Measurements from ENCODE around the gene LCLAT1. TPM values are rescaled to one million over a fixed set of nuclear protein-coding genes. Genes with fewer than 3 reads are reported as not detected.

Gene LCLAT1
- total RNA-seq, 1 donor from 2014 or later: 41.0 TPM

DNA sequence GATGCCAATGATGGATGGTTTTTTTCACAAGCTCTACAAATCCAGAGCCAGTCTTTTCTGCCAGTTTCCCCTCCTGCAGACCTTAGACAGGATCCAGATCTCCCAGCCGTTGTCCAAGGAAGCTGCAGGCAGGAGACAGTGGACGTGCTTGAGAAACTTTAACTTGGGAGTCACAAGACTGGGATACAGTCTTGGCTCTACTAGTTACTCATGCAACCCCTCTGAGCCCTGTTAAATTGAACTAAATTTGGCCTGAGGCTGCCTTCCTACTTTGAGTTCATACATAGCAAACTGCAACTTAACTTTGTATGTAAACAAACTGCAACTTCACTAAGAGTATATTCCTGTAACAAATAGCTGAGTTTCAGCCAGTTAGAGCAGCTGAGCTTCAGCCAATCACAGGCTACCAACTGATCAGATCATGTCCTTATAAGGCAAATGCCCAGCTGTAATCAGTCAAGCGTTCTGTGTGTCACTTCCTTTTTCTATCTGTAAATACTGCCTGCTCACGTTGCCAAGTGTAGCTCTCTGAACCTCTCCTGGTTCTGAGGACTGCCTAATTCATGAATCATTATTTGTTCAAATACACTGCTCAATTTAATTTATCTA lies 219.3 kb downstream of the LCLAT1 start:
- TF ChIP-seq, protein P1, sequence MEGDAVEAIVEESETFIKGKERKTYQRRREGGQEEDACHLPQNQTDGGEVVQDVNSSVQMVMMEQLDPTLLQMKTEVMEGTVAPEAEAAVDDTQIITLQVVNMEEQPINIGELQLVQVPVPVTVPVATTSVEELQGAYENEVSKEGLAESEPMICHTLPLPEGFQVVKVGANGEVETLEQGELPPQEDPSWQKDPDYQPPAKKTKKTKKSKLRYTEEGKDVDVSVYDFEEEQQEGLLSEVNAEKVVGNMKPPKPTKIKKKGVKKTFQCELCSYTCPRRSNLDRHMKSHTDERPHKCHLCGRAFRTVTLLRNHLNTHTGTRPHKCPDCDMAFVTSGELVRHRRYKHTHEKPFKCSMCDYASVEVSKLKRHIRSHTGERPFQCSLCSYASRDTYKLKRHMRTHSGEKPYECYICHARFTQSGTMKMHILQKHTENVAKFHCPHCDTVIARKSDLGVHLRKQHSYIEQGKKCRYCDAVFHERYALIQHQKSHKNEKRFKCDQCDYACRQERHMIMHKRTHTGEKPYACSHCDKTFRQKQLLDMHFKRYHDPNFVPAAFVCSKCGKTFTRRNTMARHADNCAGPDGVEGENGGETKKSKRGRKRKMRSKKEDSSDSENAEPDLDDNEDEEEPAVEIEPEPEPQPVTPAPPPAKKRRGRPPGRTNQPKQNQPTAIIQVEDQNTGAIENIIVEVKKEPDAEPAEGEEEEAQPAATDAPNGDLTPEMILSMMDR (IDR thresholded peaks at IDR 0.05; ENCODE audit: borderline replicate concordance): no peak
- H3K27me3 ChIP-seq (ENCODE audit: low read depth): no peaks in the 10 kb centered on the region
- intact Hi-C loops (cut with micrococcal nuclease): no loop called here
- H3K4me3 ChIP-seq: no peak overlapping the region
- peaks cover 19% of the 10 kb centered on the region for H3K9me3 ChIP-seq (replicated peaks)
- H3K27ac ChIP-seq (replicated peaks): peak overlapping the region; percentile 20
- H3K4me1 ChIP-seq: peaks cover 18% of the 10 kb centered on the region
- DNase-seq: no peak
- H3K36me3 ChIP-seq: no peaks in the 10 kb centered on the region

DNA sequence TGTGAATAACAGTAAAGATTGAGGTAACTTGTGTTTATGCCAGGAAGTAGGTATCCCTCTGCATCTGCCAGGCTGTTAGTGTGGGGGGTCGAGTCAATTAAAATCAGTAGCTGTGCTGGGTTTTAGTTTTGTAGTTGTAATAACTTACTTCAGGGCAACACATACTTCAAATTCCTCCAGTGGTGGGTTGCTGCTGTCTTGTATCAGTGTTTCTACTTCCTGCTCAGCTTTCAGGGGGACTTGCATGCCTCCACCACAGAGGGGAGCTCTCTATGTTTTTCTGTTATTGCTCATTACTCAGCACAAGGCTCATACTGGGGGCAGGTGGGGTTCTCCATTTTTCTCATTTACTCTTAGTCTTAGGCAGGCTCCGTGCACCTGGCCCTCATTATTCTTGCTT lies 223.4 kb downstream of the LCLAT1 start:
- Histone ChIP-seq H3K27me3 (ENCODE audit: low read depth) (no peaks in the 10 kb centered on the region), H3K36me3 (no peaks in the 10 kb centered on the region), H3K27ac (replicated peaks) (no peak overlapping the region), H3K9me3 (replicated peaks) (peaks cover 19% of the 10 kb centered on the region), H3K4me3 (no peak overlapping the region), H3K4me1 (peaks cover 6% of the 10 kb centered on the region)
- TF ChIP-seq, protein P1 (IDR thresholded peaks at IDR 0.05; ENCODE audit: borderline replicate concordance): no peak
- intact Hi-C loops (cut with micrococcal nuclease): no loop called here
- no peak for DNase-seq

DNA sequence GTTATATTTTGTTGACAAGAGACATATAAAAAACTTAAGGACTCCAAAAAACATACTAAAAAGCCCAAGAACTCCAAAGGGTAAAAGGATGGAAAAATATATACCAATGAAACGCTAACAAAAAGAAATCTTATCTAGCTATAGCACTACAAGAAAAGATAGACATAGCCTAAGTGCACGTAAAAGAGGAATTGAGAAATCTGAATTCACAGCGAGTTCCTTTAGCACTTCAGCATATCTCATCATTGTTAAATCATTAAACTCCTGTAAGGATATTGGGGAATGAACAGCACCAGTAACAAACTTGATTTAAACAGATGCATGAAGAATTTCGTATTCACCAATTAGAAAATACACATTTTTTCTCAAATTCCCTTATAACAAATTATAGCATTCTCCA lies 226.1 kb downstream of the LCLAT1 start:
- Histone ChIP-seq H3K4me3 (no peak overlapping the region), H3K9me3 (replicated peaks) (peaks cover 19% of the 10 kb centered on the region), H3K4me1 (no peaks in the 10 kb centered on the region), H3K27me3 (ENCODE audit: low read depth) (no peaks in the 10 kb centered on the region), H3K27ac (replicated peaks) (no peak overlapping the region), H3K36me3 (no peaks in the 10 kb centered on the region)
- no peak for DNase-seq
- TF ChIP-seq, protein P1 (IDR thresholded peaks at IDR 0.05; ENCODE audit: borderline replicate concordance): no peak
- intact Hi-C loops (cut with micrococcal nuclease): no loop called here

DNA sequence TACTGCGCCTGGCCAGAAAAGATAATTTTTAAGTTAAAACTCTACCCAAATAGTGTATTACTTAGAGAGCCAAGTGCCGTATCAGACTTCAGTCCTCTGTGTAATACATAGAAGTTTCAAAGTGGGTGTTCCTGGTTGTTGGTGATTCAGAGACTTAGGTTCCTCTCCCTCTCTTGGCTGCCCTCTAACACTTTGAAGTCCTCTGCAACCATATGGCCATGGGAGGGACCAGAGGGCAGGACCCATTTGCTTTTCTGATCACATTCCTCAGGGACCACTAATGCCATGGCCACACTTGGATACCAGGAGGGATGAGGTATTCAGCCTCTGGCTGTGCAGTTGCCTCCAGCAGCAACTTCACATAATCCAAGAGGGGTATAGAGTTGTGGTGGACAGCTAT lies 228.7 kb downstream of the LCLAT1 start:
- Histone ChIP-seq H3K9me3 (replicated peaks) (no peaks in the 10 kb centered on the region), H3K4me3 (no peak overlapping the region), H3K27me3 (ENCODE audit: low read depth) (no peaks in the 10 kb centered on the region), H3K27ac (replicated peaks) (no peak overlapping the region), H3K4me1 (no peaks in the 10 kb centered on the region), H3K36me3 (no peaks in the 10 kb centered on the region)
- TF ChIP-seq, protein P1 (IDR thresholded peaks at IDR 0.05; ENCODE audit: borderline replicate concordance): no peak
- intact Hi-C loops (cut with micrococcal nuclease): no loop called here
- DNase-seq: no peak

DNA sequence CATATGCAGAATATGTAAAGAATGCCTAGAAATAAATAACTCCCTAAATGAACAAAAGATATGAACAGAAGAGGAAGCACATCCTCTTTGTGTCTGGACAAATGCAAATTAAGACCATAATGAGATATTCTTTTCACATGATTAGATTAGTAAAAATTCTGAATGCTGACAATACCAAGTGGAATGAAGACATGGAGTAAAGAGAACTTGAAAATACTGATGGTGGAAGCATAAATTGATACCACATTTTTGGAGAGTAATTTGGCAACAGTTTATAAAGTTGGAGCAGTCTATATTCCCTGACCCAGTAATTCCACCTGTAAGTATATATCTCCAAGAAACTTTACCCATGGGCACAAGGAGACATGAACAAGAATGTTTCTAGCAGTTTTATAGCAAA lies 230.2 kb downstream of the LCLAT1 start:
- intact Hi-C loops (cut with micrococcal nuclease): no loop called here
- DNase-seq: no peak
- TF ChIP-seq, protein P1 (IDR thresholded peaks at IDR 0.05; ENCODE audit: borderline replicate concordance): no peak

More for the DNA sequence above, 230.2 kb downstream of the LCLAT1 start:
- H3K9me3 ChIP-seq (replicated peaks): no peaks in the 10 kb centered on the region
- no peaks in the 10 kb centered on the region for H3K4me1 ChIP-seq
- no peaks in the 10 kb centered on the region for H3K36me3 ChIP-seq
- no peak overlapping the region for H3K27ac ChIP-seq (replicated peaks)
- H3K27me3 ChIP-seq (ENCODE audit: low read depth): no peaks in the 10 kb centered on the region
- no peak overlapping the region for H3K4me3 ChIP-seq

All from left ventricle myocardium inferior (tissue), 1 donor.